Measurements from ENCODE around the gene NPIPA7.
"Not testable (repeated sequence)": the region's sequence is repeated elsewhere in the genome, so short reads cannot be mapped to it uniquely, and the experiment has no call there.

GRCh38 chr16:16367285-16367628, 11.7 kb upstream of the NPIPA7 start:
- TF ChIP-seq CTCF (conservative IDR thresholded peaks at IDR 0.05; ENCODE audit: low read depth, low read length); EZH2 (IDR thresholded peaks at IDR 0.05; ENCODE audit: borderline replicate concordance, low read depth, low read length, poor library complexity, severe bottlenecking): not testable (repeated sequence)
